ENCODE measurements around the gene WNT11. TPM values are rescaled to one million over a fixed set of nuclear protein-coding genes. Genes with fewer than 3 reads are reported as not detected.

WNT11 gene
- polyA plus RNA-seq, 4 donors: 13.1 to 28.1 (median 15.8) TPM

Other genes with a start within 250 kb of the WNT11 start
- gene THAP12, start 174.6 kb upstream of the WNT11 start, polyA plus RNA-seq (ENCODE audit: insufficient read length in 4 of 4): 100 to 1,000 TPM in 1 of 4 donors, 10 to 100 TPM in 3; 71.3 to 101 (median 95.6) TPM
- gene GVQW3, start 174.8 kb upstream of the WNT11 start, polyA plus RNA-seq (ENCODE audit: insufficient read length in 4 of 4): 10 to 100 TPM in 3 of 4 donors, 1 to 10 TPM in 1; 8.9 to 10.9 (median 10.6) TPM
- 10 to 100 TPM; 24.8 to 28.8 (median 27.1) TPM for gene EMSY, start 238.5 kb upstream of the WNT11 start, polyA plus RNA-seq (ENCODE audit: insufficient read length in 4 of 4)

Data from right renal pelvis (tissue), 4 donors.